ENCODE measurements around the gene DDAH1. TPM values are rescaled to one million over a fixed set of nuclear protein-coding genes. Genes with fewer than 3 reads are reported as not detected.

The DDAH1 gene
- total RNA-seq, 1 experiment from 2014 or later: 22.8 TPM

DNA sequence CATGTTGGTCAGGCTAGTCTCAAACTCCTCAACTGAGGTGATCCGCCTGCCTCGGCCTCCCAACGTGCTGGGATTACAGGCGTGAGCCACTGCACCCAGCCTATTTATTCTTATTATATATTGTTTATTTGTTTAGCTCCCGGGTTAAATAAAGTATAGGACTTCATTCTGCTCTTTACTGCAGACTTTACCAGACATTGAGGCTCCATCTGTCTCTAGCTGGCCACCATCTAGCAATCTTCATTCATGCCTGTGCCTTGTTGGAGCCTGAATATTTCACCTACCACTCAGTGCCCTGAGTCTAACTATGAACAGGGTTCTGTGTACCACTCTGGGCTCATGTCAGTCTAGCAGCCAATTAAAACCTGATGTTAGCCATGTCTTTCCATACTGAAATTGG, 2.1 kb upstream of the DDAH1 start (continued):
- TF ChIP-seq, protein P1, sequence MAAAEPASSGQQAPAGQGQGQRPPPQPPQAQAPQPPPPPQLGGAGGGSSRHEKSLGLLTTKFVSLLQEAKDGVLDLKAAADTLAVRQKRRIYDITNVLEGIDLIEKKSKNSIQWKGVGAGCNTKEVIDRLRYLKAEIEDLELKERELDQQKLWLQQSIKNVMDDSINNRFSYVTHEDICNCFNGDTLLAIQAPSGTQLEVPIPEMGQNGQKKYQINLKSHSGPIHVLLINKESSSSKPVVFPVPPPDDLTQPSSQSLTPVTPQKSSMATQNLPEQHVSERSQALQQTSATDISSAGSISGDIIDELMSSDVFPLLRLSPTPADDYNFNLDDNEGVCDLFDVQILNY (CRISPR knock-in tag; IDR thresholded peaks at IDR 0.05): no peak
- TF ChIP-seq NR2C2 (CRISPR knock-in tag; IDR thresholded peaks at IDR 0.05) (no peak), NR1H2 (CRISPR knock-in tag; IDR thresholded peaks at IDR 0.05) (no peak), ATF1 (CRISPR knock-in tag; IDR thresholded peaks at IDR 0.05) (no peak), ZBTB21 (CRISPR knock-in tag; IDR thresholded peaks at IDR 0.05; ENCODE audit: borderline replicate concordance) (no peak), TEAD4 (CRISPR knock-in tag; IDR thresholded peaks at IDR 0.05) (no peak)
- TF ChIP-seq, protein P2, sequence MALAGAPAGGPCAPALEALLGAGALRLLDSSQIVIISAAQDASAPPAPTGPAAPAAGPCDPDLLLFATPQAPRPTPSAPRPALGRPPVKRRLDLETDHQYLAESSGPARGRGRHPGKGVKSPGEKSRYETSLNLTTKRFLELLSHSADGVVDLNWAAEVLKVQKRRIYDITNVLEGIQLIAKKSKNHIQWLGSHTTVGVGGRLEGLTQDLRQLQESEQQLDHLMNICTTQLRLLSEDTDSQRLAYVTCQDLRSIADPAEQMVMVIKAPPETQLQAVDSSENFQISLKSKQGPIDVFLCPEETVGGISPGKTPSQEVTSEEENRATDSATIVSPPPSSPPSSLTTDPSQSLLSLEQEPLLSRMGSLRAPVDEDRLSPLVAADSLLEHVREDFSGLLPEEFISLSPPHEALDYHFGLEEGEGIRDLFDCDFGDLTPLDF (CRISPR knock-in tag; IDR thresholded peaks at IDR 0.05): no peak
- TF ChIP-seq, protein P3, sequence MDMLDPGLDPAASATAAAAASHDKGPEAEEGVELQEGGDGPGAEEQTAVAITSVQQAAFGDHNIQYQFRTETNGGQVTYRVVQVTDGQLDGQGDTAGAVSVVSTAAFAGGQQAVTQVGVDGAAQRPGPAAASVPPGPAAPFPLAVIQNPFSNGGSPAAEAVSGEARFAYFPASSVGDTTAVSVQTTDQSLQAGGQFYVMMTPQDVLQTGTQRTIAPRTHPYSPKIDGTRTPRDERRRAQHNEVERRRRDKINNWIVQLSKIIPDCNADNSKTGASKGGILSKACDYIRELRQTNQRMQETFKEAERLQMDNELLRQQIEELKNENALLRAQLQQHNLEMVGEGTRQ (CRISPR knock-in tag; IDR thresholded peaks at IDR 0.05): no peak

DNA sequence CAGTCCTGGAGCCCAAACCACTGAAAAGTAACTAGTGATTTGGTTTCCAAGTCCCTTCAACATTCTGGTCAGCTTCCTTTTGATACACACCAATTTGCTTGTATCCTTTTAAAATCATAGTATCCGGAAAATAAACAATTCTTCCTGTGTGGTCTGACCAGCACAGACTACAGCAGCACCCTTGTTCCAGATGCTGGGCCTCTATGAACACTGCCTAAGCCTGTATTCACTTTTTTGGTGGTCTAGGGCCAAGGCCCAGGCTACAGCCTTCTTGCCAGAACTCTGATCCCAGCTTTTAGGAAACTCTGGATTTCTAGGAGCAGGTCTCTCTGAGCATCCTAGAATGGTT, 801 bp upstream of the DDAH1 start:
- DNase-seq (ENCODE audit: low spot score) (no peak), ATAC-seq (no peak)
- peaks cover 46% of the 10 kb centered on the region for H3K27me3 Mint-ChIP-seq (ENCODE audit: low read depth)
- H3K4me1 Mint-ChIP-seq: peaks cover 30% of the 10 kb centered on the region
- no peak overlapping the region for H3K27ac Mint-ChIP-seq
- H3K9me3 Mint-ChIP-seq: no peaks in the 10 kb centered on the region
- peak overlapping the region; percentile 53 for H3K4me3 Mint-ChIP-seq
- POLR2A ChIA-PET: interaction anchor here (0.9 to 1.0 kb wide), 2 partner anchors 79 to 115 kb away, joined by 3 to 4 read pairs; partner anchors contain the start of gene CCN1
- CTCF ChIA-PET: interaction anchor here (0.6 to 1.6 kb wide), 3 partner anchors 121 to 242 kb away, joined by 3 to 8 read pairs (median 3); partner anchors contain the start of gene ZNHIT6
- H3K36me3 Mint-ChIP-seq: no peaks in the 10 kb centered on the region
- TF ChIP-seq, protein P4, sequence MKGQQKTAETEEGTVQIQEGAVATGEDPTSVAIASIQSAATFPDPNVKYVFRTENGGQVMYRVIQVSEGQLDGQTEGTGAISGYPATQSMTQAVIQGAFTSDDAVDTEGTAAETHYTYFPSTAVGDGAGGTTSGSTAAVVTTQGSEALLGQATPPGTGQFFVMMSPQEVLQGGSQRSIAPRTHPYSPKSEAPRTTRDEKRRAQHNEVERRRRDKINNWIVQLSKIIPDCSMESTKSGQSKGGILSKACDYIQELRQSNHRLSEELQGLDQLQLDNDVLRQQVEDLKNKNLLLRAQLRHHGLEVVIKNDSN (CRISPR knock-in tag; IDR thresholded peaks at IDR 0.05): no peak

DNA sequence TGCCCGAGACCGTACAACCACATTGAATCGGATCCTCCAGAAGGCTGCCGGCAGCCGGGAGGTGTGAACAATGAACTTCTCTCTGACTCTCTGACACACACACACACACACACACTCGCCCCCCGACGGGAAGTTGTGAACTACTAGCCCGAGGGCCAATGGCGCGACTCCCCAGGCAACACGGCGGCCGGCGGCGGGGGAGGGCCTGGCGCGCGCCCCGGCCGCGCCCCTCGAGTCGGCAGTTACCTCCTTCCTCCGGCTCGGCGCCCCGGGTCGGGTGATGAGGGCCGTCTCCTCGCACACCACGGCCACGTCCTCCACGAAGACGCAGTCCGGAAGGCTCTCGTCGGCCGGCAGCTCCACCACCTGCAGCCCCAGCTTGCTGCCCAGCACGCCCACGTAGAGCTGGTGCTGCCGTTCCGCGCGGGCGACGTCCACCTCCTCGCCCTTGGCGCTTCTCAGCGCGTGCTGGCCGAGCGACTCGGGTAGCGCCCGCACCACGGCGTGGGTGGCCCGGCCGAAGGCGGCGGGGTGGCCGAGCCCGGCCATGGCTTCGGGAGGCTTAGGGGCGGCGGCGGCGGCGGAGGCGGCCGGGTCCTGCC, 361 bp downstream of the DDAH1 start:
- Mint-ChIP-seq H3K9me3 (no peaks in the 10 kb centered on the region), H3K27me3 (ENCODE audit: low read depth) (peaks cover 43% of the 10 kb centered on the region), H3K27ac (no peak overlapping the region), H3K4me1 (peaks cover 31% of the 10 kb centered on the region), H3K36me3 (no peaks in the 10 kb centered on the region), H3K4me3 (peak overlapping the region; percentile 64)
- ChIA-PET POLR2A (interaction anchor here (0.6 to 1.3 kb wide), 3 partner anchors 16 to 1231 kb away, joined by 3 to 5 read pairs (median 3); partner anchors contain the start of gene CCN1), CTCF (interaction anchor here (1.5 to 1.7 kb wide), 3 partner anchors 117 to 157 kb away, joined by 4 to 8 read pairs (median 6); no protein-coding TSS in a partner anchor)
- ATAC-seq: peak; percentile 73
- peak; percentile 67 for DNase-seq (ENCODE audit: low spot score)
- TF ChIP-seq FOXP1 (CRISPR knock-in tag; IDR thresholded peaks at IDR 0.05; ENCODE audit: borderline replicate concordance) (peak; percentile 94), CBFB (CRISPR knock-in tag; IDR thresholded peaks at IDR 0.05; ENCODE audit: low read depth) (no peak), ZBTB21 (CRISPR knock-in tag; IDR thresholded peaks at IDR 0.05; ENCODE audit: borderline replicate concordance) (no peak), KAT7 (CRISPR knock-in tag; IDR thresholded peaks at IDR 0.05; ENCODE audit: borderline replicate concordance) (peak; percentile 91; the same call in 1 of the 2 replicates), ZNF232 (CRISPR knock-in tag; IDR thresholded peaks at IDR 0.05) (peak; percentile 17; the same call in 1 of the 2 replicates), SMAD4 (CRISPR knock-in tag; IDR thresholded peaks at IDR 0.05) (no peak), MXD4 (CRISPR knock-in tag; IDR thresholded peaks at IDR 0.05; ENCODE audit: borderline replicate concordance) (no peak), SP1 (CRISPR knock-in tag; conservative IDR thresholded peaks at IDR 0.05) (0 out of 2 replicates have a peak, but pooled peaks have one; percentile 42), ESRRA (CRISPR knock-in tag; IDR thresholded peaks at IDR 0.05; ENCODE audit: borderline replicate concordance) (peak; percentile 89; the same call in 1 of the 2 replicates), ETV6 (CRISPR knock-in tag; IDR thresholded peaks at IDR 0.05) (peak; percentile 90)
- TF ChIP-seq, protein P5, sequence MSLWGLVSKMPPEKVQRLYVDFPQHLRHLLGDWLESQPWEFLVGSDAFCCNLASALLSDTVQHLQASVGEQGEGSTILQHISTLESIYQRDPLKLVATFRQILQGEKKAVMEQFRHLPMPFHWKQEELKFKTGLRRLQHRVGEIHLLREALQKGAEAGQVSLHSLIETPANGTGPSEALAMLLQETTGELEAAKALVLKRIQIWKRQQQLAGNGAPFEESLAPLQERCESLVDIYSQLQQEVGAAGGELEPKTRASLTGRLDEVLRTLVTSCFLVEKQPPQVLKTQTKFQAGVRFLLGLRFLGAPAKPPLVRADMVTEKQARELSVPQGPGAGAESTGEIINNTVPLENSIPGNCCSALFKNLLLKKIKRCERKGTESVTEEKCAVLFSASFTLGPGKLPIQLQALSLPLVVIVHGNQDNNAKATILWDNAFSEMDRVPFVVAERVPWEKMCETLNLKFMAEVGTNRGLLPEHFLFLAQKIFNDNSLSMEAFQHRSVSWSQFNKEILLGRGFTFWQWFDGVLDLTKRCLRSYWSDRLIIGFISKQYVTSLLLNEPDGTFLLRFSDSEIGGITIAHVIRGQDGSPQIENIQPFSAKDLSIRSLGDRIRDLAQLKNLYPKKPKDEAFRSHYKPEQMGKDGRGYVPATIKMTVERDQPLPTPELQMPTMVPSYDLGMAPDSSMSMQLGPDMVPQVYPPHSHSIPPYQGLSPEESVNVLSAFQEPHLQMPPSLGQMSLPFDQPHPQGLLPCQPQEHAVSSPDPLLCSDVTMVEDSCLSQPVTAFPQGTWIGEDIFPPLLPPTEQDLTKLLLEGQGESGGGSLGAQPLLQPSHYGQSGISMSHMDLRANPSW (CRISPR knock-in tag; conservative IDR thresholded peaks at IDR 0.05; ENCODE audit: low read depth): no peak
- TF ChIP-seq, protein P6, sequence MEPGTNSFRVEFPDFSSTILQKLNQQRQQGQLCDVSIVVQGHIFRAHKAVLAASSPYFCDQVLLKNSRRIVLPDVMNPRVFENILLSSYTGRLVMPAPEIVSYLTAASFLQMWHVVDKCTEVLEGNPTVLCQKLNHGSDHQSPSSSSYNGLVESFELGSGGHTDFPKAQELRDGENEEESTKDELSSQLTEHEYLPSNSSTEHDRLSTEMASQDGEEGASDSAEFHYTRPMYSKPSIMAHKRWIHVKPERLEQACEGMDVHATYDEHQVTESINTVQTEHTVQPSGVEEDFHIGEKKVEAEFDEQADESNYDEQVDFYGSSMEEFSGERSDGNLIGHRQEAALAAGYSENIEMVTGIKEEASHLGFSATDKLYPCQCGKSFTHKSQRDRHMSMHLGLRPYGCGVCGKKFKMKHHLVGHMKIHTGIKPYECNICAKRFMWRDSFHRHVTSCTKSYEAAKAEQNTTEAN (CRISPR knock-in tag; IDR thresholded peaks at IDR 0.05): peak; percentile 98
- TF ChIP-seq, protein P7, sequence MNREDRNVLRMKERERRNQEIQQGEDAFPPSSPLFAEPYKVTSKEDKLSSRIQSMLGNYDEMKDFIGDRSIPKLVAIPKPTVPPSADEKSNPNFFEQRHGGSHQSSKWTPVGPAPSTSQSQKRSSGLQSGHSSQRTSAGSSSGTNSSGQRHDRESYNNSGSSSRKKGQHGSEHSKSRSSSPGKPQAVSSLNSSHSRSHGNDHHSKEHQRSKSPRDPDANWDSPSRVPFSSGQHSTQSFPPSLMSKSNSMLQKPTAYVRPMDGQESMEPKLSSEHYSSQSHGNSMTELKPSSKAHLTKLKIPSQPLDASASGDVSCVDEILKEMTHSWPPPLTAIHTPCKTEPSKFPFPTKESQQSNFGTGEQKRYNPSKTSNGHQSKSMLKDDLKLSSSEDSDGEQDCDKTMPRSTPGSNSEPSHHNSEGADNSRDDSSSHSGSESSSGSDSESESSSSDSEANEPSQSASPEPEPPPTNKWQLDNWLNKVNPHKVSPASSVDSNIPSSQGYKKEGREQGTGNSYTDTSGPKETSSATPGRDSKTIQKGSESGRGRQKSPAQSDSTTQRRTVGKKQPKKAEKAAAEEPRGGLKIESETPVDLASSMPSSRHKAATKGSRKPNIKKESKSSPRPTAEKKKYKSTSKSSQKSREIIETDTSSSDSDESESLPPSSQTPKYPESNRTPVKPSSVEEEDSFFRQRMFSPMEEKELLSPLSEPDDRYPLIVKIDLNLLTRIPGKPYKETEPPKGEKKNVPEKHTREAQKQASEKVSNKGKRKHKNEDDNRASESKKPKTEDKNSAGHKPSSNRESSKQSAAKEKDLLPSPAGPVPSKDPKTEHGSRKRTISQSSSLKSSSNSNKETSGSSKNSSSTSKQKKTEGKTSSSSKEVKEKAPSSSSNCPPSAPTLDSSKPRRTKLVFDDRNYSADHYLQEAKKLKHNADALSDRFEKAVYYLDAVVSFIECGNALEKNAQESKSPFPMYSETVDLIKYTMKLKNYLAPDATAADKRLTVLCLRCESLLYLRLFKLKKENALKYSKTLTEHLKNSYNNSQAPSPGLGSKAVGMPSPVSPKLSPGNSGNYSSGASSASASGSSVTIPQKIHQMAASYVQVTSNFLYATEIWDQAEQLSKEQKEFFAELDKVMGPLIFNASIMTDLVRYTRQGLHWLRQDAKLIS (CRISPR knock-in tag; IDR thresholded peaks at IDR 0.05; ENCODE audit: borderline replicate concordance): no peak; the same call in 1 of the 2 replicates

Data from WTC11 (cell line).